Smooth muscle cell (in vitro differentiated cells): Measurements from ENCODE around the gene KCNMA1. TPM values are rescaled to one million over a fixed set of nuclear protein-coding genes. Genes with fewer than 3 reads are reported as not detected.

Experiments
- DNase-seq: peaks from one replicate; lab custom pipeline; 2025; ENCODE audit not compliant: unreplicated experiment; lab: John Stamatoyannopoulos, UW
- H2AFZ ChIP-seq: fragments of 200-600 bp; sonication (generic); 2 replicates; pipeline ENCODE4 v1.6.0; 2016; ENCODE audit warnings: antibody characterized with exemption, low read depth, mild to moderate bottlenecking
- H3F3A ChIP-seq: fragments of 200-600 bp; sonication (generic); 2 replicates; pipeline ENCODE4 v1.6.0; 2017; ENCODE audit warnings: antibody characterized with exemption, low read depth
- H3K27ac ChIP-seq: fragments of 200-600 bp; sonication (generic); 2 replicates; pipeline ENCODE4 v1.5.1; 2016; ENCODE audit warnings: low read depth, mild to moderate bottlenecking
- H3K27me3 ChIP-seq: fragments of 200-600 bp; sonication (generic); 2 replicates; pipeline ENCODE4 v1.6.1; 2016; ENCODE audit warnings: low read depth, mild to moderate bottlenecking
- H3K36me3 ChIP-seq: fragments of 200-600 bp; sonication (generic); 2 replicates; pipeline ENCODE4 v1.5.1; 2016; ENCODE audit warnings: low read depth
- H3K4me1 ChIP-seq: fragments of 200-600 bp; sonication (generic); 2 replicates; pipeline ENCODE4 v1.5.1; 2016; ENCODE audit warnings: low read depth
- H3K4me2 ChIP-seq: fragments of 200-600 bp; sonication (generic); 2 replicates; pipeline ENCODE4 v1.6.0; 2016; ENCODE audit warnings: mild to moderate bottlenecking
- H3K4me3 ChIP-seq: fragments of 200-600 bp; sonication (generic); 2 replicates; pipeline ENCODE4 v1.5.1; 2016; ENCODE audit warnings: mild to moderate bottlenecking
- H3K79me2 ChIP-seq: fragments of 200-600 bp; sonication (generic); 2 replicates; pipeline ENCODE4 v1.6.0; 2016; ENCODE audit warnings: low read depth, mild to moderate bottlenecking
- H3K9ac ChIP-seq: fragments of 200-600 bp; sonication (generic); 2 replicates; pipeline ENCODE4 v1.6.0; 2016; ENCODE audit warnings: low read depth
- H3K9me3 ChIP-seq: fragments of 200-600 bp; sonication (generic); replicated peaks from 2 replicates; pipeline ENCODE4 v1.5.1; 2016; ENCODE audit warnings: low read depth
- H4K20me1 ChIP-seq: fragments of 200-600 bp; sonication (generic); 2 replicates; pipeline ENCODE4 v1.6.0; 2016; ENCODE audit warnings: low read depth
- CTCF ChIP-seq: fragments of 200-600 bp; sonication (generic); IDR thresholded peaks from 2 replicates; pipeline ENCODE4 v1.5.1; 2017; ENCODE audit warnings: borderline replicate concordance, mild to moderate bottlenecking, antibody characterized with exemption; ENCODE audit not compliant: insufficient read depth, poor library complexity, severe bottlenecking
- WGBS: methylation state at CpG from one replicate; pipeline ENCODE4 v1.1.7; 2016; ENCODE audit warnings: low lambda C conversion rate; 5-methylcytosine and 5-hydroxymethylcytosine counted together
- polyA plus RNA-seq: library from polyadenylated mRNA; unstranded; fragments of >200 nt; fragmentation: Nextera tagmentation; extraction: Ambion mirVana; gene quantifications from 2 replicates; pipeline ENCODE4 v1.2.1, GENCODE V29; 2016
- total RNA-seq: library from RNA; depleted of rRNA; stranded (reverse); fragments of >200 nt; gene quantifications from 2 replicates; pipeline ENCODE4 v1.2.3, GENCODE V29; 2014

The KCNMA1 gene
- total and polyA plus RNA-seq, 2 experiments from 2014 or later: 9.1 to 23.4 TPM

DNA sequence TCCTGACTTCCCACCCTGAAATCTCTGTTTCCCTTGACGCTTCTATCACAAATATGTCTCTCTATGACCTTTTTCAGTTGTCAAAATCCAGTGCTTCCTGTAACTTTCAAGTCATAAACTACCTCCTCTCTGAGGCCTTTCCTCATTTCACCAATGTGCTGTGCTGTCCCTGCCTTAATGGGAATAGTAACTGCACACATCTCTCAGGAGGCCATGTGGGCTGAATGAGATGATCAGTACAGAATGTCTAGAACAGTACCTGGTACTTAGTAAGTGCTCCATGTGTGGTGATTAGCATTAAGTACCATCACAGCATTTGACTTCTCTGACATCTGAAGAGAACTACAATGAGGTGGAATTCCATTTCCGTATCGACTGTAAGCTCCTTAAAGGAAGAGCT, 588.5 kb downstream of the KCNMA1 start:
- no peak for TF ChIP-seq CTCF
- Histone ChIP-seq H3K27me3 (no peaks in the 10 kb centered on the region), H4K20me1 (no peaks in the 10 kb centered on the region), H3K79me2 (no peaks in the 10 kb centered on the region), H3K4me2 (no peak overlapping the region), H3K9me3 (no peaks in the 10 kb centered on the region), H3K27ac (no peak overlapping the region), H3F3A (no peaks in the 10 kb centered on the region), H3K4me1 (no peaks in the 10 kb centered on the region), H3K4me3 (no peak overlapping the region), H2AFZ (no peak overlapping the region), H3K36me3 (no peaks in the 10 kb centered on the region), H3K9ac (no peak overlapping the region)
- WGBS: 98% methylated on average over 3 of the region's 3 CpGs
- no peak for DNase-seq

DNA sequence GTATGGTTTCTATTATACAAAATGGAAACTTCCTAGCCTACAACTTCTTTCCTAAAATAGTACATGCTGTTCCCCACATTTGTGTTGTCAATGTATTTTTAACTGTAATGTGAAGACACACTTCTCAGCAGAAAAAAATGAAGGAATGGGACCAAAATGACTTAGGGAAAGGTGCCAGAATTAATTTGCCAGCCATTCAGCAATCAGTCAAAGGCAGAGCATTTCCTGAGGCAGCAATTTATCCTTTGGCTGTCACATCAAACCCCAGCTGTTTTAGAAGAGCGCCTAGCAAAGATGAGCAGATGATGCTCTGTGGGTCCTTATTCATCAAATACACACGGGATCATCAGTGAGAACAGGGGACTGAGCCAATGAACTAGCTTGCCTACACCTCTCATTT, 592.5 kb downstream of the KCNMA1 start:
- Histone ChIP-seq H3F3A (no peaks in the 10 kb centered on the region), H3K36me3 (no peaks in the 10 kb centered on the region)
- WGBS: 83% methylated on average over 2 of the region's 2 CpGs

DNA sequence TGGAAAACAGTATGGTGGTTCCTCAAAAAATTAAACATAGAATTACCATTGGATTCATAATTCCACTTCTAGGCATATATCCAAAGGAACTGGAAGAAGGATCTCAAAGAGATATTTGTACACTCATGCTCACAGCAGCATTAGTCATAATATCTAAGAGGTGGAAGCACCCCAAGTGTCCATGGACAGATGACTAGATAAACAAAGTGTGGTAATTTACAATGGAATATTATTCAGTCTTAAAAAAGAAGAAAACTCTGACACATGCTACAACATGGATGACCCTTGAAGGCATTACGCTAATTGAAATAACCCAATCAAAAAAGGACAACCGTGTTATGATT, 594.2 kb downstream of the KCNMA1 start:
- 95% methylated on average over 2 of the region's 2 CpGs for WGBS
- H3K9ac ChIP-seq: no peak overlapping the region
- no peaks in the 10 kb centered on the region for H3K4me1 ChIP-seq
- no peaks in the 10 kb centered on the region for H3K27me3 ChIP-seq
- no peak overlapping the region for H3K4me2 ChIP-seq
- no peak overlapping the region for H3K4me3 ChIP-seq
- H3F3A ChIP-seq: no peaks in the 10 kb centered on the region
- no peaks in the 10 kb centered on the region for H3K36me3 ChIP-seq
- DNase-seq: no peak
- no peak for TF ChIP-seq CTCF
- no peaks in the 10 kb centered on the region for H4K20me1 ChIP-seq
- no peaks in the 10 kb centered on the region for H3K79me2 ChIP-seq
- no peak overlapping the region for H3K27ac ChIP-seq
- no peaks in the 10 kb centered on the region for H3K9me3 ChIP-seq
- no peak overlapping the region for H2AFZ ChIP-seq

More for the DNA sequence above, 592.5 kb downstream of the KCNMA1 start:
- H3K4me1 ChIP-seq: no peaks in the 10 kb centered on the region
- no peaks in the 10 kb centered on the region for H3K79me2 ChIP-seq
- H3K4me3 ChIP-seq: no peak overlapping the region
- H2AFZ ChIP-seq: no peak overlapping the region
- H3K27me3 ChIP-seq: no peaks in the 10 kb centered on the region
- no peak for DNase-seq
- H3K9ac ChIP-seq: no peak overlapping the region
- TF ChIP-seq CTCF: no peak
- no peak overlapping the region for H3K4me2 ChIP-seq
- H4K20me1 ChIP-seq: no peaks in the 10 kb centered on the region
- no peaks in the 10 kb centered on the region for H3K9me3 ChIP-seq
- H3K27ac ChIP-seq: no peak overlapping the region

GRCh38 chr10:77042706-77043419, 594.7 kb downstream of the KCNMA1 start:
- no peaks in the 10 kb centered on the region for H3K4me1 ChIP-seq
- no peak overlapping the region for H3K4me3 ChIP-seq

More at GRCh38 chr10:77042706-77043419, 594.7 kb downstream of the KCNMA1 start:
- H2AFZ ChIP-seq: no peak overlapping the region
- no peak for TF ChIP-seq CTCF
- no peaks in the 10 kb centered on the region for H3K79me2 ChIP-seq
- no peaks in the 10 kb centered on the region for H3K9me3 ChIP-seq
- no peak overlapping the region for H3K4me2 ChIP-seq
- no peak overlapping the region for H3K9ac ChIP-seq
- no peak overlapping the region for H3K27ac ChIP-seq
- no peaks in the 10 kb centered on the region for H3K27me3 ChIP-seq
- H3F3A ChIP-seq: no peaks in the 10 kb centered on the region
- 95% methylated on average over 4 of the region's 4 CpGs for WGBS
- no peaks in the 10 kb centered on the region for H3K36me3 ChIP-seq
- H4K20me1 ChIP-seq: no peaks in the 10 kb centered on the region
- DNase-seq: no peak
